ENCODE measurements around the gene HNRNPF. TPM values are rescaled to one million over a fixed set of nuclear protein-coding genes. Genes with fewer than 3 reads are reported as not detected.
A peak's percentile ranks its signal among the peaks of the same experiment; 100 is the strongest.

The HNRNPF gene
- total RNA-seq, 1 experiment from 2014 or later: 358 TPM

- TF ChIP-seq USF1 (CRISPR knock-in tag; IDR thresholded peaks at IDR 0.05) (peak; percentile 90), KAT7 (CRISPR knock-in tag; IDR thresholded peaks at IDR 0.05; ENCODE audit: borderline replicate concordance) (no peak), SMAD3 (CRISPR knock-in tag; IDR thresholded peaks at IDR 0.05; ENCODE audit: borderline replicate concordance) (peak; percentile 84; the same call in 1 of the 2 replicates), ZNF138 (CRISPR knock-in tag; conservative IDR thresholded peaks at IDR 0.05) (no peak), E2F1 (CRISPR knock-in tag; IDR thresholded peaks at IDR 0.05) (peak; percentile 85), GABPB1 (CRISPR knock-in tag; IDR thresholded peaks at IDR 0.05) (peak; percentile 84), OVOL2 (CRISPR knock-in tag; IDR thresholded peaks at IDR 0.05; ENCODE audit: borderline replicate concordance) (no peak), FOXP1 (CRISPR knock-in tag; IDR thresholded peaks at IDR 0.05; ENCODE audit: borderline replicate concordance) (peak; percentile 95), IRF2 (CRISPR knock-in tag; IDR thresholded peaks at IDR 0.05; ENCODE audit: borderline replicate concordance, low read depth) (peak; percentile 68; the same call in 1 of the 2 replicates), NFE2L1 (CRISPR knock-in tag; IDR thresholded peaks at IDR 0.05) (peak; percentile 94), MXD4 (CRISPR knock-in tag; IDR thresholded peaks at IDR 0.05; ENCODE audit: borderline replicate concordance) (no peak)
- TF ChIP-seq, protein P1, sequence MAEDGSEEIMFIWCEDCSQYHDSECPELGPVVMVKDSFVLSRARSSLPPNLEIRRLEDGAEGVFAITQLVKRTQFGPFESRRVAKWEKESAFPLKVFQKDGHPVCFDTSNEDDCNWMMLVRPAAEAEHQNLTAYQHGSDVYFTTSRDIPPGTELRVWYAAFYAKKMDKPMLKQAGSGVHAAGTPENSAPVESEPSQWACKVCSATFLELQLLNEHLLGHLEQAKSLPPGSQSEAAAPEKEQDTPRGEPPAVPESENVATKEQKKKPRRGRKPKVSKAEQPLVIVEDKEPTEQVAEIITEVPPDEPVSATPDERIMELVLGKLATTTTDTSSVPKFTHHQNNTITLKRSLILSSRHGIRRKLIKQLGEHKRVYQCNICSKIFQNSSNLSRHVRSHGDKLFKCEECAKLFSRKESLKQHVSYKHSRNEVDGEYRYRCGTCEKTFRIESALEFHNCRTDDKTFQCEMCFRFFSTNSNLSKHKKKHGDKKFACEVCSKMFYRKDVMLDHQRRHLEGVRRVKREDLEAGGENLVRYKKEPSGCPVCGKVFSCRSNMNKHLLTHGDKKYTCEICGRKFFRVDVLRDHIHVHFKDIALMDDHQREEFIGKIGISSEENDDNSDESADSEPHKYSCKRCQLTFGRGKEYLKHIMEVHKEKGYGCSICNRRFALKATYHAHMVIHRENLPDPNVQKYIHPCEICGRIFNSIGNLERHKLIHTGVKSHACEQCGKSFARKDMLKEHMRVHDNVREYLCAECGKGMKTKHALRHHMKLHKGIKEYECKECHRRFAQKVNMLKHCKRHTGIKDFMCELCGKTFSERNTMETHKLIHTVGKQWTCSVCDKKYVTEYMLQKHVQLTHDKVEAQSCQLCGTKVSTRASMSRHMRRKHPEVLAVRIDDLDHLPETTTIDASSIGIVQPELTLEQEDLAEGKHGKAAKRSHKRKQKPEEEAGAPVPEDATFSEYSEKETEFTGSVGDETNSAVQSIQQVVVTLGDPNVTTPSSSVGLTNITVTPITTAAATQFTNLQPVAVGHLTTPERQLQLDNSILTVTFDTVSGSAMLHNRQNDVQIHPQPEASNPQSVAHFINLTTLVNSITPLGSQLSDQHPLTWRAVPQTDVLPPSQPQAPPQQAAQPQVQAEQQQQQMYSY (CRISPR knock-in tag; IDR thresholded peaks at IDR 0.05): peak; percentile 42
Observed at GRCh38 chr10:43396928-43397624, 11.9 kb downstream of the HNRNPF start (continued).

DNA sequence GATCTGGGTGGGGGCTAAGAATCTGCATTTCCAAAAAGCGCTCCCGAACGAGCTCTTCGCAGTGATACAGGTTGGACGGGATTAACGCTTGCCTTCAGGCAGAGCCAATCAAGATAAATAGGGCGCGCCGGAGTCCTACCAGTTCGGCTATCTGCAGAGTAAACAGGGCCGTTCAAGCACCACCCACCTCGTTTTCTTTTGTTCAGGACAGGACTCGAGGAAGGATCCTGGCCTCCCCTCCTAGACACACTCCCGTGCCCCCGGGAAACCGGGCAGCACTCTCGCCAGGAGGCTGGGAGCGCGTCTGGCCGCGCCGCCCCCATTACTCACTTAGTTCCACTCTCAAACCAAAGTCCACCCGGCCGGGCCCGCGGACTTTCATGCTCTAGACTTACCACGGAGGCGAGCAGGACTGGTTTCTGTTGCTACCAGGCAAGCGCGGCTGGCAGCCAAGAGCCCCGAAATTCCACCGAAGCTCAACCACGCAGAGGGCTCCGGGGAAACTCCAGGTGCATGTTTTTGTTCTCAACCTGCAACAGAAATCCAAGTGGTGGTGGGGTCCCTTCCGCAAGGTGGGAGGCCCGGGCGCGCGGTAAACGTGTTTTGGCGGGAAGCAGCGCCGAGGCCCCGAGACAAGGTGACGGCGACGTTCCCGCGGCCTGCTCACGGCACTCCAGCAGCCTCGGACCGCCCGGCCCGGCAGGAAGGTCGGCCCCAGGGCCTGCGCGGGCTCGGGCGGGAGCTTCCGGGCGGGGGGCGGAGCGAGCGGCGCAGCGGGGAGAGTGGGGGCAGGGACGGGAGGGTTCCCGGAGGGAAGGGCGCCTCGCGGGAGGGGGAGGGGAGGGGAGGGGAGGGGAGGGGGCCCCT is 12.7 kb downstream of the HNRNPF start:
- Mint-ChIP-seq H3K27me3 (ENCODE audit: low read depth) (no peaks in the 10 kb centered on the region), H3K4me1 (peaks cover 63% of the 10 kb centered on the region), H3K9me3 (no peaks in the 10 kb centered on the region), H3K4me3 (peak overlapping the region; percentile 88), H3K36me3 (peaks cover 44% of the 10 kb centered on the region), H3K27ac (peak overlapping the region; percentile 93)
- ChIA-PET POLR2A (interaction anchor here (0.5 to 2.9 kb wide), 13 partner anchors 9 to 1713 kb away, joined by 3 to 19 read pairs (median 4); partner anchors contain the start of genes HNRNPF and RASGEF1A), CTCF (interaction anchor here (0.5 to 3.0 kb wide), 4 partner anchors 11 to 849 kb away, joined by 3 to 14 read pairs (median 4); no protein-coding TSS in a partner anchor)
- DNase-seq (ENCODE audit: low spot score): peak; percentile 75
- peak; percentile 65 for ATAC-seq
- TF ChIP-seq, protein P2, sequence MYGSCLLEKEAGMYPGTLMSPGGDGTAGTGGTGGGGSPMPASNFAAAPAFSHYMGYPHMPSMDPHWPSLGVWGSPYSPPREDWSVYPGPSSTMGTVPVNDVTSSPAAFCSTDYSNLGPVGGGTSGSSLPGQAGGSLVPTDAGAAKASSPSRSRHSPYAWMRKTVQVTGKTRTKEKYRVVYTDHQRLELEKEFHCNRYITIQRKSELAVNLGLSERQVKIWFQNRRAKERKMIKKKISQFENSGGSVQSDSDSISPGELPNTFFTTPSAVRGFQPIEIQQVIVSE (CRISPR knock-in tag; IDR thresholded peaks at IDR 0.05; ENCODE audit: borderline replicate concordance): no peak
- TF ChIP-seq FOXP1 (CRISPR knock-in tag; IDR thresholded peaks at IDR 0.05; ENCODE audit: borderline replicate concordance) (peak; percentile 48; the same call in 1 of the 2 replicates), HMGXB4 (CRISPR knock-in tag; IDR thresholded peaks at IDR 0.05) (0 out of 2 replicates have a peak, but pooled peaks have one; percentile 6), E2F5 (CRISPR knock-in tag; IDR thresholded peaks at IDR 0.05) (peak; percentile 80), IRF2 (CRISPR knock-in tag; IDR thresholded peaks at IDR 0.05; ENCODE audit: borderline replicate concordance, low read depth) (no peak)
- TF ChIP-seq, protein P1 (CRISPR knock-in tag; IDR thresholded peaks at IDR 0.05): no peak
- TF ChIP-seq, protein P3, sequence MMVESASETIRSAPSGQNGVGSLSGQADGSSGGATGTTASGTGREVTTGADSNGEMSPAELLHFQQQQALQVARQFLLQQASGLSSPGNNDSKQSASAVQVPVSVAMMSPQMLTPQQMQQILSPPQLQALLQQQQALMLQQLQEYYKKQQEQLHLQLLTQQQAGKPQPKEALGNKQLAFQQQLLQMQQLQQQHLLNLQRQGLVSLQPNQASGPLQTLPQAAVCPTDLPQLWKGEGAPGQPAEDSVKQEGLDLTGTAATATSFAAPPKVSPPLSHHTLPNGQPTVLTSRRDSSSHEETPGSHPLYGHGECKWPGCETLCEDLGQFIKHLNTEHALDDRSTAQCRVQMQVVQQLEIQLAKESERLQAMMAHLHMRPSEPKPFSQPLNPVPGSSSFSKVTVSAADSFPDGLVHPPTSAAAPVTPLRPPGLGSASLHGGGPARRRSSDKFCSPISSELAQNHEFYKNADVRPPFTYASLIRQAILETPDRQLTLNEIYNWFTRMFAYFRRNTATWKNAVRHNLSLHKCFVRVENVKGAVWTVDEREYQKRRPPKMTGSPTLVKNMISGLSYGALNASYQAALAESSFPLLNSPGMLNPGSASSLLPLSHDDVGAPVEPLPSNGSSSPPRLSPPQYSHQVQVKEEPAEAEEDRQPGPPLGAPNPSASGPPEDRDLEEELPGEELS (CRISPR knock-in tag; IDR thresholded peaks at IDR 0.05): peak; percentile 40; the same call in 1 of the 2 replicates
